HG03095 (cell line): ENCODE results near the gene FAM124A.

Source experiments
- ATAC-seq: cut with Tn5 transposase; IDR thresholded peaks from one replicate; pipeline ENCODE4 v1.9.1; 2021; ENCODE audit warnings: moderate library complexity; ENCODE audit not compliant: unreplicated experiment

Gene FAM124A

DNA sequence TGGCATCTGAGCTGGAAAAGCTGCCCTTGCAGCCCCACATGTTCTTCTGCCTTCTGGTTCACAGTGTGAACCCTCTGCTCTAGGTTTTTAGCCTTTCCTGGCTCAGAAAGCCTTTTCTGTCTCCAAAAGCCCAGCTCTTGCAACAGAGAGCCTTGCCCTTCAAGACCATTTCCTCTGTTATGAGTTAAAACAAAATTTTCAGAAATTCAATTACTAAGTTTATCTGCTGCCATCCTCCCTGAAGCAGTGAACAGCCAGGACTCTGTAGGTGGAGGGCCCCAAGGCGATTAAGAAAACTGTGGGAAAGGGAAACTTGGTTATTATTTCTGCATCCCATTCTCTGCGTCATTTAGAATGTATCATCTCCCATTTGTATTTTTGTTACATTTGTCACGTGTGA lies 18.8 kb downstream of the FAM124A start:
- no peak for ATAC-seq

DNA sequence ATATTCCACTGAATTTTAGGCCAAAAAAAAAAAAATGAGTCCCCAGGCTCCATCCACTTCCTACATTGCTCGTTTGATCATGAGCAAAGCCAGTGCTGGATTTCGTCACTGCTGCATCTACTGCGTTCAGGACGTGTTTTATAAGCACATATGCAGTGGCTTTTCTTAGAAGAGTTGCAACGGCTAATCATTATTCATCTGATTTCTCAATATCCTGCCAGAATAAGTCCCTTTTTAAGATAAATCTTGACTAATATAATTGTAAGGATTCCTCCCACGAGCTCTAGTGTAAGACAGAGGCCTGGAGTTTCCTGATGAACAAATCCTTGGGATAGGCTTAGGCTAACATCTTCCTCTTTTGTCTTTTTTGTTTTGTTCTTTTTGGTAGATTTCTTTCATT lies 19.5 kb downstream of the FAM124A start:
- no peak for ATAC-seq

DNA sequence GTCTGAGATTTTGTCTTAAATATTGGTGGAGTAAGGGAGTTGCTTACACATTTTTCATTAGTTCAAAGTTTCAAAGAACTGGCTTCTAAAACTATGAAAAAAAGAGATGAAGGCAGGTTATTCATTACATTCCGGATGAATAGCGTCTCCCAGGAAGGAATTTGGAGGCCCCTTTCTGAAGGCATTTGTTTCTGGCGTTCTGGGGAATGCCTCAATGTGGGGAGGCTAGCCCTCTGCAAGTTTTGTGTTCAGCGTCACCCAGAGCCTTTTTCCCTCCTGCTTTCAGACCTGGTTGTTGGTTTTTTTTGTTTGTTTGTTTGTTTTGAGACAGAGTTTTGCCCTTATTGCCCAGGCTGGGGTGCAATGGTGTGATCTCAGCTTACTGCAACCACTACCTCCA lies 21.0 kb downstream of the FAM124A start:
- ATAC-seq: no peak

DNA sequence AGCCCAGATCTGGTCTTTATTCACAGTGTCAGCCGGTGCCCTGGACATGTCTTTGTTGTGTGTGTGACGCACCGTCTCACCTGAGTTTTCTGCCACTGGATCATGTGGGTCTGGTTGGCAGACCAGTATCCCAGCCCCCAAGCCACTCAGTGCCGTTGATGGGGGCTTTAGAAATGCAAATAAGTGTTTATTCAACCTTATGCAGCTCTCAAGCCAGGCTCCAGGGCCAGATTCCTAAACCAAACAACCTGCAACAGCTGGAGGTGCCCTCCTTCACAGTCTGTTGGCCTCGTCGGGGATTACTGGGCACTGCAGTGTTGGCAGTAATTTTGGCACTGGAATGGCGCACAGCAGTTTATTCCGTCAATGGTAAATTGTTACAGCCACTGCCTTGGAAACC lies 21.6 kb downstream of the FAM124A start:
- no peak for ATAC-seq

DNA sequence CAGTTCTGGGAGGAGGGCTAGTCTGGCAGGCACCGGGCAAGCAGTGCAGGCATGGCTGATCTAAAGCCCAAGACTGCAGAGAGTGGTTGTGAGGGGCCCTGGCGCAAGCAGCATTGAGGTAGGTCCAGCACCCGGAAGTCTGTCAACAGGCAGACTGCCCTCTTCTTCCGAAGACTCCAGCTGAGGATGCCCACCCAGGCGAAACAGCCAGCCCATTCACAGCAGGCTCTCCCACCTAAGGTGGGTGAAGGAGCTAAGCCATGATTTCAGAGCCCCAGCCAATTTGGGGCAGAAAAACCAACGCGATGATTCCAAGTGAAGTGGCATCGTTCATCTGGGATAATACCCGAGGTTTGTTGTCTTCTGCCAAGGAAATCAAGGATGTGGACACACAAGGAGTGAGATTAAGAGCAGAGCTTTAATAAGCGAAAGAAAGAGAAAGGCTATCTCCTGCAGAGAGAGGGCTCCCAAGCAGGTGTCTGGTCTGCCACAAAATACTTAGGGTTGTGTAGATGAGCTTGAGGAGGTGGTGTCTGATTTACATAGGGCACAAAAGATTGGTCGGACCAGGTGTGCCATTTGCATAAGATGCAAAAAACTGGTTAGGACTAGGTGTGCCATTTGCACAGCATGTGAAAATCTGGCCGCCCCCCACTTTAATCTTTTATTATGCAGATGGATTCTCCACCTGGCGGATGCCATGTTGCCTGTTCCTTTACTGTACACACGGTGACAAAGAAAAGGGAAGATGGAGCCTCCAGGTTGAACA lies 22.6 kb downstream of the FAM124A start:
- no peak for ATAC-seq

DNA sequence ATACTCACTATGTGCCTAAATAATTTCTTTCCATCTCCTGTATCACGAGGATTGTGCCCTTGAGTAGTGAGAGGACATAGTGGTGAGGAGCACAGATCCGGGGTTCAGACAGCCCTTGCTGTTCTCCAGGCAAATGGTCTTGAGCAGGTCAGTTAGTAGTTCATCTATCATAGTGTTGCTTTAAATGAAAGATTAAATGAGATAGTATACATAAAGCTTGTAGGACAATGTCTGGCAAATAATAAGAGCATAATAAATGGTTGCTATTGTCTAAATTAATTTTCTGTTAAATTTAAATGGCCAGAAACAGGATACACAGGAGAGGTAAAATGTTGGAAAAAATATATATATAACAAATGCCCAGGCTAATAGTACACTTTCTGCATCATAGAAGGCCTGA lies 23.4 kb downstream of the FAM124A start:
- ATAC-seq: no peak

DNA sequence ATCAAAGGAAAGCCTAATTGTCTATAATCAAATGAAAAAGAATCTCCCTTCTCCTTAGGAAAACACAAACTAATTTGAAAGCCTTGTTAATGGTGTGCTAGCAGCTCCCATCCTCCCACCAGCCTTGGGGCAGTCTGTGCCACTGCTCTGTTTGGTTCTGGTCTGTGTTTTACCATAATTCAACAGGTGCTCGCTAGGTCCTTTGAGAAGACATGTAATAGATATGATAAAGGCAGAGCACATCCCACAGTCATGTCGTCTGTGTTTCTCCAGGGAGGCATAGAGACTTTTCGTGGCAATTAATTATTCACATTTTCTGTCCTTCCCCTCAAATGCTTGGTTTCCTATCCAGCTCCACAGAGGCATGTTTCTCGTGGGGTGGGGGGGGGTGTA lies 23.8 kb downstream of the FAM124A start:
- ATAC-seq: no peak

DNA sequence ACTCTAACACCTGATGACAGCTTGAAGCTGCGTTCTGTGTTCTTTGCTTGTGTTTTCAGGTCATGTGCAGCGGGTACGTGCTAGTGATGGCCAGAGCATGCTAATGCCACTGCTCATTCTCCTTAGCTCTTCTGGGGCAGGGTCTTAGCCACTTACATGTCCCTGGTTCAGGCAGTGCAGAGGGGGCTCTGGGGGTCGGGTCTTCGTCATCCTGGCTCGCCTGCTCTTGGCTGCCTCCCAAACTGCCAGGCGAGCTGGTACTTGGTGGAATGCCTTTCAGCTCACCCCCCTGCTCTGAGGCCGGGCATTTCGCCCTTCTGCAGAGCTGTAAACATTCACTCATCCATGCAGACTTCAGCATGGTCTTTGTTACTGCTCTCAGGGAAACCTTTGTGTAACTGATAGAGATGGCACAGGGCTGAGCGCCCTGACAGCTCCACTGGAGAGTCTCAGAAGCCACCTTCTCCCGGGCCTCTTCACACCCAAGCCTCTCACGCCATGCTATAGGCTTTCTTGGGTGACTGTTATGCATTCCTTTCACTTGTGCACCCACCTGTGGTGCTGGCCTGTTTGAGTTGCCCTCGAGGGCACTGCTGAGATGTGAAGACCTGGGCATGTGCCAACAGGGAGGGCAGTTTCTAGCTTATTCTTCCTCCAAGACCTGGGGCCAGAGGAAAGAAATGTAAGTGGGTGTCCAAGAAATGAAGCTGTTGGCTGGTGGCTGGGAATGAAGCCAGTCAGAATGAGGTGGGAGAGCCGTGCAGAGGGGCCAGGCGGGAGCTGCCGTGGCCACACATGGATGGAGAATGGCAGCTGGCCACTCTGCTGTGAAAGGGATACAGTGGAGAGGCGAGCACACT lies 24.4 kb downstream of the FAM124A start:
- no peak for ATAC-seq

DNA sequence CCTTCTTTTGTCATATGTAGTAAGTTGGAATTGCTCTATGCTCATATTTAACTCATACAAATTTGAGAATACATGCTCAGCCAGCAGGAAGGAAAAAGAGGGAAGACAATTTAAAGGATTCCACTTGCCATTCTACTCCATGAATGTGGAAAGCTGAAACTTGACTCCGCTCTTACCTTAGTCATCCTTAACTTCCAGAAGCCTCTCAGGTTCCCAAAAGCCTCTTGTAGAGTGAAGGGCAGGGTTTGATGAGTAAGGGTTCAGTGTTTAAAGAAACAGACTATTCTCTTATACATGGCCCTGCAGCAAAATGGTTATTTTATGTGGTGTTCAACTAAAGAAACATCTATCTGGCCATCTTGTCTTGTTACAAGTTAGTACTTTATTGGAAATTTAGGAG lies 27.1 kb downstream of the FAM124A start:
- no peak for ATAC-seq

DNA sequence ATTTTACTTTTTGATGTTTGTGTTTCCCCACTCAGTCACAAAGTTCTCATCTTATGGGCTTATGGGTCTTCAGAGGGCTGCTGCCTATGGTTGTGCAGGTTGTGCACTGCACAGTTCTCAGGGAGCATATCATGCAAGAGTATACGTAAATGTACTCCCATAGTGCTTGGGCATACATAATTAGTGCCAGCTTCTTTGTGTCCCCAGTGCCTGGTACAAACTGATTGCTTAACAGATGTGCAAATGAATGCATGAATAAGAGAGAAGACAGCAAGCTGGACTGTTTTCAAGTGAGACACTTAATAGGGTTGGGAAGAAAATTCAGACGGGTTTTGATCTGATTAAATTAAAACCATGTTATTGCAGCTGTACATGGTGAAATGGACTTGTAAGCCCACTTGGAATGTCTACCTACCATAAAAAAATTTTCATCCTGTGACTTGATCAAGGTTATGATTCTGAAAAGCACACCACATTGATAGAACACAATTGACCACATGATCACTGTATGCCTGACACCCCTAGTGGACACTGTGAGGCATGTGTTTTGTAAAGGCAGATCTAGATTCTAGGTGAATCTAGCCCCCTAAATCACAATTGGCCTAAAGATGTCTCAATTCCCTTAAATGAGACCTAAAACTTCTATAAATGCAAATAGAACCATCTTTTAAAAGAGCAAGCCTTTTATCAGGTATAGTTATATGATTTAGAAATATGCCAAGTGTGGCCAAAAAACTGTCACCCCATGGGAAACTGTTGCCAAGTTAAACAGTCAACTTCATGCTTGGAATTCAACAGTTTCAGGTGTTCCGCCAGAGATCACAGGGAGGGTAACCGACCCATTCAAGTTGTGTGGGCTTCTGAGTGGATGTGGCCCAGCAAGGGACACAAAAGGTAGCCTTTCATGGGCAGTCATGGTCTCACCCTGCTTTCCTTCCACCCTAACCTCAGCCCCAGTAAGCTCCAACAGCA lies 27.9 kb downstream of the FAM124A start:
- ATAC-seq: no peak

DNA sequence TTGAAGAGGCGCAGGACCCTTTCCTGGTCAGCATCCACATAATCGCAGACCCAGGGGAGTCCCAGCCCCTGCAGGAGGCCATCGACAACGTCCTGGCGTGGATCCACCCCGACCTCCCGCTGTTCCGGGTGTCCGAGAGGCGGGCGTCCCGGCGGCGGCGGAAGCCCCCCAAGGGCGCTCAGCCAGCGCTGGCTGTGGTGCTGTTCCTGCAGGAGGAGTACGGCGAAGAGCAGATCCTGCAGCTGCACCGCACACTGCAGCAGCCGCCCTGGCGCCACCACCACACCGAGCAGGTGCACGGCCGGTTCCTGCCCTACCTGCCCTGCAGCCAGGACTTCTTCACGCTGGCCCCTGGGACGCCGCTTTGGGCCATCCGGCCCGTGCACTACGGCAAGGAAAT lies 29.3 kb downstream of the FAM124A start:
- ATAC-seq: no peak

DNA sequence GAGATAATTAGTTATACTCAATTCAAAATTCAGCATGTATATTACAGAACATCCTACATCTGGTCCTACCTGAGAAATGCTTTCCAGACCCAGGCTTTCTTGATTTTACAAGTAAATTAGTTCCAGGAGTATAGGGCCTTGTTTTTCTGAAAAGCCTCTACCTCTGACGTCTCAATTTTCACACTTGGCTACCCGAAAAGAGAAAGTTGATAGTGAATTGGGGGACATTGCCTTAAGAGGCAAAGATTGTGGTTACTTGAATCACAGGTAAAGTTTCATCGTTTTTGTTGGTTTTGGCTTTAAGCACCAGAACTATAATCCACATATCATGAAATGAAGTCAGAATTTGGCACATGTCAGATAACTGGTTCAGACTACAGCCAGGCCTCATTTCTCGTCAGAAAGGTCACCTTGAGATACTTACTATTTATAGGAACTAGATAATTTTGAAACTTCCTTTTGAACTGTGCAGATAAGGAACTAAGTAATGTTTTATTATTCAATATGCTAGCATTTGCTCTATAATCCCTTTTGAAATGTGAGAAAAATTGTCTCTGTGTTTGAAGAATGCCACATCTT lies 30.8 kb downstream of the FAM124A start:
- no peak for ATAC-seq

DNA sequence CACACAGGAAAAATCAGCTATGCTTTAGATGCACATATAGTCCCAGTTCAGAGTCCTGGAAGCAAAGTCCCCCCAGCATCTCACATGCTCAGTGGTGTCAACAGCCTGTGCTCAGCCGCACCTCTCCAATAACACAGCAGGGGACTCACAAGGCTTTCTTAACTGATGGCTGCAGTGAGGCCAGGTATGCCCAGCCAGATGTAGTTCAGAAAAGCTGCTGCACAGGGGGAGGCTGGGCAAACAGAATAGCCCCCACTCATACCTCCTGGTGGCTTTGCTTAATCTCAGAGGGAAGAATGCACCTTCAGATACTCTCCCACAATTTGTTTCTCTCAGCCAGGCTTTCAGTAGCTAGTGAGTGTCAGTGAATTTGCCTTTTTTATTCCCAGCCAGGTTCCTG lies 33.4 kb downstream of the FAM124A start:
- no peak for ATAC-seq

DNA sequence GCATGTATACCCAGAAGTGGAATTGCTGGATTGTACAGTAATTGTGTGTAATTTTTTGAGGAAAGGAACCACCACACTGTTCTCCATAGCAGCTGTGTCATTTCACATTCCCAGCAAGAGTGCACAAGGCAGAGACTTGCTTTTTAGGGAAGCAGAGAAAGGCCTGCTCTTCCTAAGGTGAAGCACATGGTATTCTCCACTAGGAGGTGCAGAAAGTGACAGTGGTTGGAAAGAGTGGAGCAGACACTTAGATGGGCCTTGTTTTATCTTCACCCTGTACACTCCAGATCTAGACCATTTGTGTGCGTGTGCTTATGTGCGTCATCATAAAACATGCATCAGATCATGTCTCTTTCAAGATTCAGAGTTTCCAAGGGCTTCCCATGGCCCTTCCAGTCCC lies 35.0 kb downstream of the FAM124A start:
- ATAC-seq: no peak

DNA sequence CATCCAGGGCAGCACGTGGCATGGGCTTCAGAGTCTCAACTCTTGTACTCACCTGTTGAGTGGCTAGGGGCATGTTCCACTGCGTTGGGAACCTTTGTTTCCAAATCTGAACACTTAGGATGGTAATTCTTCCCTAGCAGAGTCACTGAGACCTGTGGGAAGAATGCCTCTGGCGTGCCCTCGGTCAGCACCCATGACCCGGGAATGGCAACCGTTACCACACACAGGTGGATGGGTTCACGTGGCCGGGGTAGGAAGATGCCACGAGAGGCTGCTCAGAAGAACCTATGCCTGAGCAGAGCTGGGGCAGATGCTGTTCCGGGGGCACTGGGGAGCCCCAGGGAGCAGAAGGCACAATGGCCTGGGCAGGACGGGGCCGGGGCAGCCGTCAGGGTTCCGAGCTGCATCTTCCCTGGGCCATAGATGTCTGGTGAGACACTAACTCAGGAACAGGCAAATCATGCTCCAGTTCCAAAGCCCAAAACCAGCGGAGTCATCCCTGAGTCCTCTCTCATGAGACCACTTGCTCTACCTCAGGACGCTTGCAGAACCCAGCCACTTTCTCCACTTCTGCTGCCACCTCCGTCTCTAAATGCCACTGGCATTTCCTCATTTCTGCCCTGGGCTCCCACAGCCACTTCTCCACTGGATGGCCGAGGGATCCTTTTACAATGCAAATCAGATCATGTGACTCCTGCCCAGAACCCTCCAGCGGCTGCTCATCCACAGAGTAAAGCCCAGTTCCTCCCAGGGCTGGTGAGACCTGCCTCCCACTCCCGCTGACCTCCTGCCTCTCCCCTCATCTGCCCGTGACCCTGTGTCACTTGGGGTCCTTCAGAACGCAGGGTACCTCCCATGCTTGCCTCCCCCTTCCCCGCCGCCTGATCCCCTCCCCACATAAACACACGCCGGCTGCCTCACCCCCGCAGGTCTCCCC lies 36.7 kb downstream of the FAM124A start:
- ATAC-seq: no peak

DNA sequence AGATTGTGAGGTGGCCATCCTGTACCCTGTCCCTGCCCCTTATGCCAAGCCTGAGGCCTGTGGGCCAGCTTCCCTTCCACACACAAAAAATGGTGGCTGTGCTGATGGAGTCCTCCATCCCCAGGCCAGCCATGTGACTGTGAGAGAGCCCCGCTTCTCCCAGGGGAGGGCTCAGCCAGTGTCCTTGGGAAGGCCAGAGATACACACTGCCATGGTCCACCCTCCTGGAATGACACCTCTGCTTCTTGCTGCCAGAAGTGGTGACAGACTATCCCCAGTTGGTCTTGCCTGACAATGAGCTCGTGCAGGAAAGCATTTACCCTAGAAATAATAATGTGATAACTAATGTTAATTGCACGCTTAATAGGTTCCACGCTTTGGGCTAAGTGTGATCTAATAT lies 38.0 kb downstream of the FAM124A start:
- ATAC-seq: no peak

DNA sequence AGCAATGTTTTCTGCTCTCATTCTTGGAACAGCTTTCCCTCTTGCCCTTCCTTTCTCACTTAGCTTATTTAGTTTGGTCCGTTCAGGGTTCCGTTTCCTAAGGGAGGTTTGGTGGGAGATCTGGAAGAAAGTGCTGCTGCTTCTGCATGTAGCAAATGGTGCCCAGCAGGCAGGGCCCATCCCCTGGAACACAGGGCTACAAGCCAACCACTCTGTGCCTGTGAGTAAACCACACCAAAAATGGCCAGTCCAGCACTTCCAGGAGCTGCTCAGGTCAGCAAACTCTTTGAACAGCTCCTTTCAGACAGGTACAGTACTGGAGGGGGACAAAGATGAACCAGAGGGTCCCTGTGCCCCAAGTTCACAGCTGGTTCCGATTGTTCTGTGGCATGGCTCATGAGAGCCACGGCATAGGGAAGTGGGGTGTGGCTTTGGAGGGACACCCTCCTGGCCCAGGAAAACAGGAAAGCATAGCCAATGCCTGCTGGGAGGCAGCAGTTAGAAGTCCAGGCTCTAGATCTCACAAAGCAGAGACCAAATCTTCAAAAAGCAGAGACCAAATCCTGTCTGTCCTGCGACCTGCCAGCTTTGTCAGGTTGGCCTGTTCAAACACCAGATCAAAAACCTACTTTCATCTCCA lies 39.5 kb downstream of the FAM124A start:
- no peak for ATAC-seq

DNA sequence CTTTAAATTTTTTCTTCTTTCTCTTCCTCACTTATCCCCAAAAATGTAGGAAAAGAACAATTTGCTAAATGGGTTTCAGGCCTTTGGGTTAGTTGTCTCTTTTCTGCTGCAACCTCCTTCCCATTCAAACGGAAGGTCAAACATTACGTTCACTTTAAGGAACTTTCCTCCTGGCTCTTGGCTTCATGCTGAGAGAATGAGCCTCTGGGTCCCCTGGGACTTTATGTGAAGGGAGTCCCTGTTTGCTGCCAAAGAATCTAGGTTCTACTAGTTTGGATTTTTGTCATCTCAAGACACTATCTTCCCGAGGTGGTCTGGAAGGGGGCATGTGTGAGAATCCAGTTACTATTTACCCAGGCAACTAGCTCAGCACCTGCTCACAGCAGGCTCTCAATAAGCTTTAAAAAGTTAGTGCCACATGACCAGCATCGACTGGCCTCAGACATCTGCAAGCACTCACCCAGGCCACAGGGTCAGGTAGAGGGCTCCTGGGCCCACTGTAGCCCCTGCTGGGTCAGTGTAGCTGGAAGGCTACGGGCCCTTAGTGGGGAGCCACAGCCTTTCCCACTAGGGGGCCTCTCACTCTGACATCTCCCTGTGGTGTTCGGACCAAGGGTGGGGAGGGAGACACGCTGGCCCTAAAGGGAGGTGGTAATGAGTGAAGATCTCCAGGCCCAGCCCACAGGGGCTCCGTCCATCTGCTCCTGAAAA lies 40.5 kb downstream of the FAM124A start:
- no peak for ATAC-seq

DNA sequence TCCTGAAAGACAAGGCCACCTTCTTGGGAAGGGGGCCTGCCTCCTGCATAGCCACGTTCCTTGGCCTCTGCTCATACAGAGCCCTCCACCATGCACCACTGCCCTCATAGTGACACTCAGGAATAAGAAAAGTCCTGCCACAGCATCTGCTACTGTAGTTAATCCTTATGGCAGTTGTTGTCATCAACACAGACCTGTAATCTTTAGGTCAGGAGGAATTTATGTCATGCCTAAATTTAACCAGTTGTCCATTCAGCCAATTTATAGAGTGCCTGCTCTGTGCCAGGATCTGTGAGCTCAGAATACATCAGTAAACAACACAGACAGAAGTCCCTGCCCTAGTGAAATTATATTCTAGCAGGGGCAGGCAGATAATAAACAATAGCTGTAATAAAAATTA lies 44.4 kb downstream of the FAM124A start:
- no peak for ATAC-seq
